Fibroblast of pulmonary artery (primary cell): ENCODE measurements around the gene PTPRN2.

Experiments
- DNase-seq: peaks from one replicate; pipeline ENCODE4 v3.0.0-alpha.2; 2010; ENCODE audit warnings: low read depth
- H3K4me3 ChIP-seq: replicated peaks from 2 replicates; pipeline ENCODE4 v1.5.1; 2011; ENCODE audit warnings: low read depth, mild to moderate bottlenecking, control low read depth, low read length, moderate library complexity
- CTCF ChIP-seq: IDR thresholded peaks from 2 replicates; pipeline ENCODE4 v1.5.1; 2011; ENCODE audit warnings: mild to moderate bottlenecking, control low read depth, low read length, inconsistent platforms; ENCODE audit errors: missing control alignments

The PTPRN2 gene

GRCh38 chr7:158117341-158118222 is 470.0 kb downstream of the PTPRN2 start:
- no peak for DNase-seq
- H3K4me3 ChIP-seq = no peak overlapping the region
- no peak for TF ChIP-seq CTCF

- DNase-seq = no peak
- no peak overlapping the region for H3K4me3 ChIP-seq
- no peak for TF ChIP-seq CTCF
Measured at GRCh38 chr7:158116235-158116634, 471.4 kb downstream of the PTPRN2 start.

- no peak for DNase-seq
- TF ChIP-seq CTCF = no peak
- no peak overlapping the region for H3K4me3 ChIP-seq
Measured at GRCh38 chr7:158114056-158114850, 473.4 kb downstream of the PTPRN2 start.

GRCh38 chr7:158113321-158114025 is 474.1 kb downstream of the PTPRN2 start:
- no peak for DNase-seq
- no peak overlapping the region for H3K4me3 ChIP-seq
- TF ChIP-seq CTCF = no peak

GRCh38 chr7:158112571-158113320 is 474.9 kb downstream of the PTPRN2 start:
- no peak for TF ChIP-seq CTCF
- no peak overlapping the region for H3K4me3 ChIP-seq
- no peak for DNase-seq

GRCh38 chr7:158111906-158112570 is 475.6 kb downstream of the PTPRN2 start:
- DNase-seq = no peak

More at GRCh38 chr7:158111906-158112570, 475.6 kb downstream of the PTPRN2 start:
- no peak for TF ChIP-seq CTCF
- H3K4me3 ChIP-seq = no peak overlapping the region
